ENCODE results near the gene CDKAL1. TPM values are rescaled to one million over a fixed set of nuclear protein-coding genes. Genes with fewer than 3 reads are reported as not detected.

CDKAL1 gene
- total and polyA plus RNA-seq, 10 donors, result 4.8 to 26.9 (median 20.1) TPM

DNA sequence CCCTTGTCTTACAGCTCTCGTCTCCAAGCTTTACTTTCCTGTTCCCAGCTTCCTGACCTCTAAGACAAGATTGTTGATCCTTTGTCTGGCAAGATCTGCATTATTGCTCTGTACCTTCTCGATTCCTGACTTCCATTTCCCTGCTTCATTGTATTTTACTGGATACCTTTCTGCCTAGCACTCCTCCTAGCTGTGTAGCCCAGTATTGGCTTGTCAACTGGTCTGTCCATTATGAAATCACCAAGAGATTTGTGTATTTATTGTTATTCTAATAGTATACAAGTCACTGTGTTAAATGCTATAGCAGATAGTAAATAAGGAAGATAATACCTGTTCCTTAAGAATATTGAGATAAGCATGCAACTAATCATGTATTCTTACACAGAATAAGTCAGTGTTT lies 305.4 kb downstream of the CDKAL1 start:
- Histone ChIP-seq H3K27ac (no peak overlapping the region), H3K9me3 (no peaks in the 10 kb centered on the region), H3K4me1 (no peaks in the 10 kb centered on the region), H3K4me3 (no peak overlapping the region), H3K36me3 (no peaks in the 10 kb centered on the region), H3K27me3 (replicated peaks in 1 of 7) (no peaks in the 10 kb centered on the region)
- DNase-seq, result no peak
- 93 to 97% (median 94%) methylated on average over 2 of the region's 2 CpGs for WGBS, 5 donors
- TF ChIP-seq POLR2AphosphoS5 (IDR thresholded peaks at IDR 0.05) (no peak), POLR2A (IDR thresholded peaks at IDR 0.05) (no peak), CTCF (IDR thresholded peaks at IDR 0.05 in 8 of 11, conservative IDR thresholded peaks at IDR 0.05 in 3 of 11) (no peak)
- intact Hi-C loops (cut with DNase I; ENCODE audit: low total_unique reads), result no loop called here

DNA sequence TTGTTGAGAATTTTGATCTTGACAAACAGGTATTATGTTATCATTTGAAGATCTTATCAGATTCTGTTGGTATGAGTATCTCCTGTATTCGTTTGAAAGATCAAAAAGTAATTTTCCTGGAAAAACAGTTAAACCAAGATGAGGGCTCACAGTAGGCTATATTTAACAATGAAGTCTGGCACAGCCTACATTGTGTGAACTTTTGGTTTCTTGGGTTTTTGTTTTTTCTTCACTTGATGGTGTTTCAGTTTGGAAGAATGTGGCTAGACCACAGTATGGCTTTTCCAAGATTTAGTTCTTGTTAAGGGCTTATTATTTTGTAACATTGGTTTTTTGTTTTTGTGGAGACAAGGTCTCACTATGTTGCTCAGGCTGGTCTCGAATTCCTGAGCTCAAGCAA lies 306.4 kb downstream of the CDKAL1 start:
- H3K4me1 ChIP-seq, result no peaks in the 10 kb centered on the region
- WGBS, 5 donors, result 84 to 90% (median 85%) methylated on average over 2 of the region's 2 CpGs
- H3K36me3 ChIP-seq, result no peaks in the 10 kb centered on the region
- H3K27me3 ChIP-seq (replicated peaks in 1 of 7), result no peaks in the 10 kb centered on the region
- TF ChIP-seq CTCF (IDR thresholded peaks at IDR 0.05 in 8 of 11, conservative IDR thresholded peaks at IDR 0.05 in 3 of 11) (no peak), POLR2A (IDR thresholded peaks at IDR 0.05) (no peak), POLR2AphosphoS5 (IDR thresholded peaks at IDR 0.05) (no peak)
- intact Hi-C loops (cut with DNase I; ENCODE audit: low total_unique reads), result no loop called here
- no peaks in the 10 kb centered on the region for H3K9me3 ChIP-seq
- DNase-seq, result no peak
- H3K27ac ChIP-seq, result no peak overlapping the region
- no peak overlapping the region for H3K4me3 ChIP-seq

- H3K27ac ChIP-seq, result no peak overlapping the region
- intact Hi-C loops (cut with DNase I; ENCODE audit: low total_unique reads), result no loop called here
- no peaks in the 10 kb centered on the region for H3K9me3 ChIP-seq
- H3K27me3 ChIP-seq (replicated peaks in 1 of 7), result no peaks in the 10 kb centered on the region
- no peaks in the 10 kb centered on the region for H3K4me1 ChIP-seq
- TF ChIP-seq CTCF (IDR thresholded peaks at IDR 0.05 in 8 of 11, conservative IDR thresholded peaks at IDR 0.05 in 3 of 11), result no peak
- TF ChIP-seq POLR2AphosphoS5 (IDR thresholded peaks at IDR 0.05), result no peak
- TF ChIP-seq POLR2A (IDR thresholded peaks at IDR 0.05), result no peak
- H3K36me3 ChIP-seq, result no peaks in the 10 kb centered on the region
- no peak for DNase-seq
- H3K4me3 ChIP-seq, result no peak overlapping the region
Observed at GRCh38 chr6:20841806-20842205, 307.5 kb downstream of the CDKAL1 start.

DNA sequence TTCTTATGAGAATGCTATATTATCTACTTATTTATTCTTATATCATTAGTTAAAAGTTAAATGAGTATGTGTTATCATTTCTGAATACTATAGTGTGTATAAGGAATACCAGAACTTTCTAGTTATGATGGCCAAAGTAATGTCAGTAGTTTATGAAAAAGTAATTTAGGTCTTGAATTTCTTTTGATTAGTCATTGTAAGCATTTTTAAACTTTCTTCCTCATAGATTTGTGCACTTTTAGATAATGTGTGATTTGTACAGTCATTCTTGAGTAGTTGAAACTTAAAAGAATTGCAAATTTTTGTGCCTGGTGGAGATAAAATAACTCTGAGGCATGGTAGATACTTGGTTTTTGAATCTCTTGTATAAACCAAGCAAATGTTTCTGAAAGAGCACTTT lies 311.3 kb downstream of the CDKAL1 start:
- Histone ChIP-seq H3K4me3 (no peak overlapping the region), H3K27ac (no peak overlapping the region), H3K9me3 (no peaks in the 10 kb centered on the region), H3K27me3 (replicated peaks in 1 of 7) (no peaks in the 10 kb centered on the region), H3K4me1 (no peaks in the 10 kb centered on the region), H3K36me3 (peaks cover 0 to 10% (median 0%) of the 10 kb centered on the region in 6 donors)
- no peak for DNase-seq
- intact Hi-C loops (cut with DNase I; ENCODE audit: low total_unique reads), result no loop called here
- TF ChIP-seq CTCF (IDR thresholded peaks at IDR 0.05 in 8 of 11, conservative IDR thresholded peaks at IDR 0.05 in 3 of 11) (no peak), POLR2A (IDR thresholded peaks at IDR 0.05) (no peak), POLR2AphosphoS5 (IDR thresholded peaks at IDR 0.05) (no peak)

Measured in spleen (tissue), 11 donors.